Brain microvascular endothelial cell (primary cell): Measurements from ENCODE around the gene DLG1.

Source experiments
- DNase-seq: peaks from one replicate; pipeline ENCODE4 v3.0.0-alpha.2; 2020
- H3K27ac ChIP-seq: fragments of 250-450 bp; sonication (Bioruptor Pico); 2 replicates; pipeline ENCODE4 v1.5.1; 2020; ENCODE audit warnings: mild to moderate bottlenecking, moderate library complexity
- H3K27me3 ChIP-seq: fragments of 250-450 bp; sonication (Bioruptor Pico); replicated peaks from 2 replicates; pipeline ENCODE4 v1.5.1; 2020; ENCODE audit warnings: mild to moderate bottlenecking
- H3K36me3 ChIP-seq: fragments of 250-450 bp; sonication (Bioruptor Pico); replicated peaks from 2 replicates; pipeline ENCODE4 v1.5.1; 2020; ENCODE audit warnings: mild to moderate bottlenecking
- H3K4me3 ChIP-seq: 2 replicates; pipeline ENCODE4 v1.5.1; 2011; ENCODE audit warnings: low read depth, mild to moderate bottlenecking, control low read depth, low read length, moderate library complexity
- CTCF ChIP-seq: IDR thresholded peaks from 2 replicates; pipeline ENCODE4 v1.5.1; 2011; ENCODE audit warnings: low read depth, mild to moderate bottlenecking, moderate library complexity, low read length, control low read depth, inconsistent platforms; ENCODE audit errors: missing control alignments
- in situ Hi-C: cut with HindIII; loops from 2 replicates; pipeline ENCODE4 v1.10.0; 2017; ENCODE audit warnings: low sequenced_read_pairs, low pct_ligation_motif_present

DLG1 gene

DNA sequence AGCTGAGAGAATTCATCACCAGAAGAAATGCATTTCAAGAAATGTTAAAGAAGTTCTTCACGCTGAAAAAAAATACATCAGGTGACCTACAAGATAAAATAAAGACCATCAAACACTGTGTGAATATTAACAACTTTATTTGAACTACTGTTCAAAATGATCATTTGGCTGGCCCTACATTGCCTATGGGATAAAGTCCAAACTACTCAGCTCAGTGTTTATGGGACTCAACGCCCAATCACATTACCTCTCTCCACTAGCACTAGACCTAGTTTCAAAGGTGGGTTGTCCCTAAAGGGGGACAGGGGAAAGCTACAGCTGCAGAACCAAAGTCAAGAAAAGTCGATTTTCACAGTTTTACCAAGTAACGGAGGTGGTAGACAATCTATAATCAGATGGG lies 62.0 kb downstream of the DLG1 start:
- in situ Hi-C loops = no loop called here
- DNase-seq = no peak
- no peak for TF ChIP-seq CTCF
- no peaks in the 10 kb centered on the region for H3K27me3 ChIP-seq
- no peaks in the 10 kb centered on the region for H3K36me3 ChIP-seq
- H3K27ac ChIP-seq = no peak overlapping the region
- no peak overlapping the region for H3K4me3 ChIP-seq

DNA sequence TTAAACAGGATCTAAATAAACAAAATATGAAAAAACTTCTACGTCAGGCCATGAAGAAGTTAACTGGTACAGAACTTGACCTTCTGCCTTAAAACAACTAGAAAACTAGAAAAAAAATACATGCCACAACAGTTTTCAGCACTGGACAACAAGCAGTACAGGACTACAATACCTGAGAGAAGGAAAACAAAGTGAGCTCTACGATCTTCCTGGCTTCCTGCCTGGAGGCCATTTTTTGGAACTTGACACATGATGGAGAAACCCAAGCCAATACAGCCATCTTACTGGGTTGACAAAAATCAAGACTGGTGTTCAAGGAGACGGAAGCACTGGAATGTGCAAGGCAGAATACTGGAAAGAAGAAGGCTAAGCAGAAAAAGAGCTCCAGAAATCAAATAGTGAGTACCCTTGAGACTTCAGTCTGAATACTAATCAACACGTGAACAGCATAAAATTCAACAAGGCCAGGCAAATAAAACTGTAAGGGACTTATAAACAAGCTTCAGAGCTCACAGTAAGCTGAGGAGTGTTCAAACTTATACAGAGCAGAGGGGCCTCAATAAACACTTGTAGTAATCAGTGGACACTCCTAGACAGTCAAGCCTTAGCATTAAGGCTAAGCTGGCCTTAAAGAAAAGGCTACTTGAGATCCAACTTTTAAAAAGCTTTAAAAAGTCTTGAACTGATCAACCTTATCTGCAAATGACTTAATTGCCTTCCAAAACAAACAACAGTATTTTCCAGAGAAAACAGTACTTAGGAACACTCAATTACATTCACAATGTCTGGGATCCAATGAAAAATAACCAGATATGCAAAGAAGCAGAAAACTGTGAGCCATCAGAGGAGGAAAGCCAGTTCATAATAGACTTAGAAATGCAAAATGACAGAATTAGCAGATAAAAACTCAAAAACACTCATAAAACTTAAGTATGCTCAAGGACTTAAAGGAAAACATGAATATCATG lies 63.2 kb downstream of the DLG1 start:
- no peaks in the 10 kb centered on the region for H3K27me3 ChIP-seq
- H3K36me3 ChIP-seq = peaks cover 5% of the 10 kb centered on the region
- in situ Hi-C loops = no loop called here
- no peak overlapping the region for H3K27ac ChIP-seq
- no peak overlapping the region for H3K4me3 ChIP-seq
- DNase-seq = no peak
- no peak for TF ChIP-seq CTCF

GRCh38 chr3:197231321-197231720 lies 67.1 kb downstream of the DLG1 start:
- in situ Hi-C loops = no loop called here

DNA sequence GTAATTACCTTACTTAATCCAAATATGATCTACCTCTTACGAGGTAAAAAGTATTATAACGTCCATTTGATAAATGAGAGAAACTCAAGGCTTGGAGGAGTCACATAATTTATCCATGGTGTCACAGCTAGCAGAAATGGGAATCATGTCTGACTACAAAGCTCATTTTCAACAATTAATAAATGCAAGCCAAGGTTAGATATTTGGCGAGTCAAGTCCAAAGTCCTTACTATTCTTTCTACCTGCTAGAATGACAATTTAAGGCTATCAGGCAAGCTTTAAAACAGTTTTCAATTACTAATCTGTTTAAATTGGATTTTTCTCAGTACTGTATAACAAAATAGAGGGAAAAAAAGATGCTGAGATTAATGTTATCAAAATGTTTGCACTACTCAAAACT lies 68.6 kb downstream of the DLG1 start:
- in situ Hi-C loops = no loop called here
- Histone ChIP-seq H3K36me3 (peaks cover 5% of the 10 kb centered on the region), H3K27me3 (no peaks in the 10 kb centered on the region), H3K4me3 (no peak overlapping the region), H3K27ac (no peak overlapping the region)
- TF ChIP-seq CTCF = no peak
- DNase-seq = no peak

More at GRCh38 chr3:197231321-197231720, 67.1 kb downstream of the DLG1 start:
- no peak for DNase-seq
- H3K27me3 ChIP-seq = no peaks in the 10 kb centered on the region
- H3K36me3 ChIP-seq = peaks cover 5% of the 10 kb centered on the region
- H3K27ac ChIP-seq = no peak overlapping the region
- H3K4me3 ChIP-seq = no peak overlapping the region
- TF ChIP-seq CTCF = no peak

- no peak for DNase-seq
- H3K36me3 ChIP-seq = peaks cover 5% of the 10 kb centered on the region
- TF ChIP-seq CTCF = no peak
- in situ Hi-C loops = no loop called here
- H3K27me3 ChIP-seq = no peaks in the 10 kb centered on the region
- H3K27ac ChIP-seq = no peak overlapping the region
- no peak overlapping the region for H3K4me3 ChIP-seq
Measured at GRCh38 chr3:197229178-197229577, 69.2 kb downstream of the DLG1 start.
